GM10847 (cell line): ENCODE results near the gene SETSIP.

ENCODE experiments used
- POLR2A ChIP-seq: IDR thresholded peaks from 2 replicates; pipeline ENCODE4 v1.6.1; 2011; ENCODE audit not compliant: insufficient read length; ENCODE audit errors: extremely low read depth

The SETSIP gene

DNA sequence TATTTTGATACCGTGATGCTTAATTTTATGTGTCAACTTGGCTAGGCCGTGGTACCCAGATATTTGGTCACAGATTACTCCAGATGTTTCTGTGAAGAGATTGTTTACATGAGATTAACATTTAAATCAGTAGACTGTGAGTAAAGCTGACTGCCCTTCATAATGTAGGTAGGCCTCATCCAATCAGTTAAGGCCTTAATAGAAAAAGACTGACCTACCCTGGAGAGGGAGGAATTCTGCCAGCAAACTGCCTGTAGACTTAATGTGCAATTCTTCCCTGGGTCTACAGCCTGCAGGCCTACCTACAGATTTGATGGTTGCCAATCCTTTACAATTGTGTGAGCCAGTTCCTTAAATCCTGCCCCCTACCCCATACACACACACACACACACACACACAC, 4.3 kb downstream of the SETSIP start:
- no peak for TF ChIP-seq POLR2A

DNA sequence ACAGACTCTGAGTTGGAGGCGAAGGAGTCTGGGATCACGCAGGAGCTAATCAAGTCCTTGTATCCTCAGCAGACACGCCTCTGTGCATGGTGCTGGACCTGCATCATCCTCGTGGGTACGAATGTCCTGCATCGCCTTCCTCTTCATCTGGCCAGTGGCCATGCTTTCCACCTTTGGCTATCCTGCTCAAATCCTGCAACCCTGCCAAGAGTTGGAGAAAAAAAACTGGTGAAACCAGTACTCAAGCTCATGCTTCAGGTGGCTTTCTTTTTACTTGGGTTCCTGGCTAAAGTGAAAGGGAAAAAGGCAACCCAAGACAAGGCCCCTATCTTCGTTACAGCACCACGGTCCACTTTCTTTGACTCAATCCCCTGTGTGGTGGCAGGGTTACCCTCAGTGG, 8.9 kb downstream of the SETSIP start:
- no peak for TF ChIP-seq POLR2A

DNA sequence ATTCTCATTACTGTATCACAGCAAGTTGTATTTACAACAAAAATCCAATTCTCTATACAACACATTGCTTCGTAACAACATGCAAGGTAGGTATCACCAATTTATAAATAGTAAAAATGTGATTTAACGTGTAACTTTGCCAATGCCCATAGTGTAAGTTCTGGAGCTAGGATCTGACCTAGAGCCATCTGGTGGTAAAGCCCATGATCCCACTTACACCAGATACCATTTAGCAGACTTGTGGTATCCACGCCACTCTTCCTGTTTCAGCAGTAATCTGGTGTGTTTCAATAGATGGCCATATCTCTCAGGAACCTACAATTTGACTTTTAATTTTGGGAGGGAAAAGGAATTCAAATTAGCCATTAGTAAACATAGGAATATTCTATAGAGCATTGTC, 10.2 kb downstream of the SETSIP start:
- TF ChIP-seq POLR2A: no peak

DNA sequence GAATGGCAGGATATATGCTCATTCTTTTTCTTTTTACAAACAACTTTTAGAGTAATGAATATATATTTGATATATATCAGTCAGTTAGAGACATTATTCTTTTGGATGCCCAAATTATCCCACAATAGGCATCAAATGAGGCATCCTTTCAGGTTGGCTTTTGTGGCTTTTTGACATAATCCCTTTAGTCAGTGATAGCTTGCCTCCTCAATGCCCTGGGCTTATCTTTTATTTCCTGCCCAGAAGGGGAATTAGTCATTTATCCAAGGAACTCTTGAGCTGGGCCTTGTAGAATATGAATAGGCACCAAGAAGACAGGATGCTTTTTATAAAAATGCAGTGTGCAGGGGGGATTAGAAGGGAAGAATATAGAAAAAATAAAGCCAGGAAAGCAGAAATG, 23.3 kb downstream of the SETSIP start:
- no peak for TF ChIP-seq POLR2A

DNA sequence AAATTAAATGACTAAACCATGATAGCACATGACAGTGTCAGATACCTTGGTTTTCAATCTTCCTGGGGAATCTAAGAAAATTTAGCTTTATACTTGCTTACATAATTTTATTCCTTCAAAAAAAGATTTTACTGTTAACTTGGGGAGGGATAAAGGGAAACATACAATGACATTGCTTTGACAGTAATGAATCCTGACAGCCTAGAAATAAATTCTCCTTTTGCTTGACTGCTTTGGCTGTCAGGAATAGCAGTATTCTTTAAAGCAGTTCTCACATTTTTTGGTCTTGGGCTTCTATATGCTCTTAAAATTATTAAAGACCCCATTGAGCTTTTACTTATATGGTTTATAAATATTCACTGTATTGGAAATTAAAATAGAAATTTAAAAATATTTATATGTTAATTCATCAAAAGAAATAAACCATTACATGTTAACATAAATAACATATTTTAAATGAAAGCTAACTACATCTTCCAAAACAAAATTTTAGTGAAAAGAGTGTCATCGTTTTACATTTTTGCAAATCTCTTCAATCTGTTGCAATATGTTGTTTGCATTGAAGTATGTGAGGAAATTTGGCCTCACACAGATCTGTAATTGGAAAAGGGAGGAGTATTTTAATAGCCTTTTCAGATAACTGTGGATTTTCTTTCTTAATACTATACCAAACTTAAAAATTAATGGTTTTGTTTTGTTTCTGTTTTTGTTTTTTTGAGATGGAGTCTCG, 29.3 kb downstream of the SETSIP start:
- no peak for TF ChIP-seq POLR2A

DNA sequence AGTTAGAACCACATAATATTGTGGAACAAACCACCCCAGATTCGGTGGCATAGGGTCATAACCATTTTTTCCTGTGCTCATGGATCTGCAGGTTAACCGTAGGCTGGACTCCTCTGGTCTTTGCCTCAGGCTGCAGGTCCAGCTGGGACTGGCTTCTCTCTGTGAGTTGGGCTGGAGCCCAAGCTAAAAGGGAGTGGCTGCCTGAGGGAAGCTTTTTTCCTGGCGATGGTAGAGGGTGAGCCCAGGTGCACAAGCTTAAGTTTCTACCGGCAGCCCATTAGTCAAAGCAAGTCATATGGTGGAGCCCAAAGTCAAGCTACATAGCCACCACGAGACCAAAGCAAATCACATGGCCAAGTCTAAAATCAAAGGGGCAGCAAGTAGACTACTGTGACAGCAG, 31.6 kb downstream of the SETSIP start:
- TF ChIP-seq POLR2A: no peak

DNA sequence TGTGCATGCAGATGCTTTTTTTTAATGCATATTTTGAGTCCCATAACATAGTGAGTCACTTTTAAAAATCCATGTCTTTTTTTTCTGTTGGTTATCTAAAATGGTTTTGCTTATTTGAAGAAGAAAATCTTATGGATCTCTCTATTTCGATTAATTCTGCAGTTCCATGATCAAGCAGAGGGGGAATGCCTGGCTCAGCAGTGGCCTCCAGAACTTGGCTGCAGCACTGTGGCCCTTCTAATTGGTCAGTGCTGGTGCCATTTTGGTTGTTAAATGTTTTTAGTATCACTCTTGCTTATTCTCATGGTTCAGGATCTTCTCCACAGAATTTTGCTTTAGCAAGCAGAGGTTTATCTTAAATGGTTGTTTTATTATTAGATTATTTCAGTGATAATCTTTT, 34.2 kb downstream of the SETSIP start:
- no peak for TF ChIP-seq POLR2A

DNA sequence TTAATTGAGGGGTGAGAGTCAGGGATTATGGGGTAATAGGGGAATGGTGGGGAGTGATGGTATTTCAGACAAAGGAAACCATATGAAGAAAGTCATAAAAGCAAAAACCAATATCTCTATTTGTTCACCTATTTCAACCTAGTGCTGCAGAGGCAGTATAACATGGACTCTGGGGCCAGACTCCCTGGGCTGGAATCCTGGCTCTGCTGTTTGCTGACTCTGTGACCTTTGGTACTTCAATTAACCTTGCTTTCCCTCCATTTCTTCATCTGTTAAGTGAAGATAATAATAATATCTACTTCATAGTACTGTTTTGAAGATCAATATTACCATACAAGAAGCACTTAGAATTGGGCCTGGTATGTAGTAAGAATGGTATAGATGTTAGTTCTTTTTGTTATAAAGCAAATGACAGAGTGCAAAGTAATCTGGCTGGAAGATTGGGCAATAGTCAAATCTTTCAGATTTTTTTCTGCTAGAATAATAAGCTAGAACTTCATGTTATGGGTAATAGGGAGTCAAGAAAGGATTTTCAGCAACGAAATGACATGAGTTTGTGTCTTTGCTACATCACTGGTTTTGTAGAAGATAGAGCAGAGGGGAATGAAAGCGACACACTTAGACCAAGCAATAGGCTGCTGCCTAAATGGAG, 36.4 kb downstream of the SETSIP start:
- TF ChIP-seq POLR2A: no peak

DNA sequence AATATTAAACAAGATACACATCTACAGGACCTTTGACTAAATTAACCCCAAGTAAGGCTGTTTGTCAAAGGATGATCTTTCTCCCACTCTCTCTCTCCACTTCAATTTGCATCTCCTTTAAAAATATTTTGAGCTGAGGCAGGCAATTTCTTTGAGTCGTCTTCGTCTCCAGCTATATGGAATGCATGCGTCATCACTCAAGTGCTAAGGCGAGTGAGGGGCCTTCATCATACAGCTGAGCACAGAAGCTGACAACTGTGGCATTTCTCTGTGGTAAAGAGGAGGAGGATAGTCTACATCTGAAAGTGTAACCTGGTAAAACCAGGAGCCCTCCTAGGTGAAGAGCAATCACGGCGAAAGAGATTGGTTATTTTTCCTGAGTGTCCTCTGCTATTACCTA, 37.8 kb downstream of the SETSIP start:
- no peak for TF ChIP-seq POLR2A

DNA sequence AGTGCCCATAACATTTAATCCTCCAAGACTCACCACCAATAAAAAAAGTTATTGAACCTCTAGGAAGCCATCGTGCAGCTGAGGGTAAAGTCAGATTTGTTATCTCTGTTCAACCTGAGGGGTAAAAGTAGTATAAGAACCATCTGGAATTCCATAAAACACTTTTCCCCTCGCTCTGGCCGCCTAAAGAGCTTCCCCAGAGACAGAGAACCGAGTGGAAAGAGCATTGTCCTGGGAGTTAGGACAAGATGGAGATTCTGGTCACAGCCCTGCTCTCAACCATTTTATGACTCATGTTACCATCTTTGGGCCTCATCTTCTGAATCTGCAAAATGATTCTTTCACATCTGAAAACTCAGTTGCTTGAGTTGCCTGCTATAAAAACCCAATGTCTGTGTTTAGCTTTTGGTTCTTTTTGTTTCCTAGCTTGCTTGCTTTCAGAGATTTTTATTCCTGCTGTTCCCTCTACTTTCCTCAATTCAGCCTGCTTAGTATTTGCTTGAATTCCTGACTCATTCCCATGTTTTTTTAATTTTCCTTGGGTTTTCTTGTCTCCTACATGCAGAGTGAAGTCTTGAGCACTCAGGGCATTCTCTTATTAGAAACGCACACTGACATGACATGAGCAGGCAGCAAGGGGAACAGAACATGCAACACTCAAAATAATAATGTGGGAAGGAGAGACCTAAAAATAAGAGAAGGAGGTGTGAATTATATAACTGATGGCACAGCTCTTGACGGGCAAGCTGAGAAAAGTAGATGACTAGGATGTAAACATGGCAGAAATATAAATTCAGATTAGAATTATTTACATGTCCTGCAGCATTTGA, 43.7 kb downstream of the SETSIP start:
- no peak for TF ChIP-seq POLR2A

DNA sequence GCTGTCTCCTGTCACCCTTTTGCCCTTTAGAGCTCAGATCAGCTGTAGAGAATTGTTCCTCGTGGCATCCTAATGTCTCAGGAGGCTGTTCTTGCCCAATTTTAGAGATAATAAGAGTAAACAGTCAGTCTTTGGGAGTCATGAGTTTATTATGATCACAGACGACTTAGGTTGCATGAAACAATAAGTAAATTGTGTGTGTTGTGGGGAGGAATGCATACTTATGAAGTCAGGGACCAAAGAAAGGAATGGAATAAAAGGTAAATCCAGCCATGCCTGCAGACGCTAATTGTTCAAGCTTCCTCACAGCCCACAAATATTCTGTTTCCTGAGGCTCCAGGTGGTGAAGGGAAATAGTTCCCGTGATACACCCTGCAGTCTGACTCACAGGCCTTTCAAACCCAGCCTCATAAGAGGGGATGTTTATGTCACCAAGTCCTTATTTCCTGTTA, 44.5 kb downstream of the SETSIP start:
- no peak for TF ChIP-seq POLR2A

DNA sequence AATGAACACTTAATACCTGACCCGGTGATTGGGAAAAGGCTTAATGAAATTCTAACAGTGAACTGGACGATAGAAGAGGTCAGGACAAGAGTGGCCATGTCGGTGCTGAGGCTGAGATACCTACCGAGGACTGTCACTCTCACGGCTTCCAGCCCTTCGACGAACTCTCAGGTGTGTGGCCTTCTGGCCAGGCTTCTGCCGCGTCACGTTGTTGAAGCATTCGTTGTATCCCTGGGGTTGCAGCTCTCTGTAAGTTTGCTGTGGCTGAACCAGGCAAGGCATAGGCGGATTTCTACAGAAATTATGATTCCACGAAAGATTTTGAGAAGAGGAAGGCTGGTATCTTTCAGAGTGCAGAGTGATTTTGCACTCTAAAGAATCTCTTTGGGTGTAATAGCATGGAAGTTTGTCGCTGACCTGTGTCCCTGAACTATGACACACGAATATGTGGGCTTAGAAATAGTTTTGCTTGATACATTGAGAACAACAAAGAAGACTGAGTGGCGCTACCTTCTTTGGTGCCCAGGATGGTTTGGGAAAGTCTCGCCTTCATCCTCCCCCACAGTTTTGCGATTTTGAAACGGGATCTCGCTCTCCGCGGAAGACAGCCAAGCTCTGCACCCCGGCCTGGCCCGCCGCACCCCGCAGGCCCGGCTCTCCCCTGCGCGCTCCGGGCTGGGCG, 45.8 kb downstream of the SETSIP start:
- no peak for TF ChIP-seq POLR2A

DNA sequence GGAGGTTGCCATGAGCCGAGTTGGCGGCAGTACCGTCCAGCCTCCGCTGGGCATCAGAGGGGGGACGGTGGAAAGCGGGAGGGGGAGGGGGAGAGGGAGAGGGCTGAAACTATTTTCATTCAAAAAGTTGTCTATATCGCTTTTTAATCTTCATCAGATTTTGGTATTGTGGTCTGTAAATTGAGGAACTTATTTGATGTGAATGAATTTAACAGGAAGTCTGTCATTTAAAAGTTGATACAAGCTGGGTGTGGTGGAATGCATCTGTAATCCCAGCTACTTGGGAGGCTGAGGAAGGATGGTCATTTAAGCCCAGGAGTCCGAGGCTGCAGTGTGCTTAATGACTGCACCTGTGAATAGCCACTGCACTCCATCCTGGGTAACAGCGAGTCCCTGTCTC, 48.4 kb downstream of the SETSIP start:
- no peak for TF ChIP-seq POLR2A
